GM21619 (cell line): ENCODE measurements around the gene THEM5.

ENCODE experiments used
- ATAC-seq: cut with Tn5 transposase; IDR thresholded peaks from one replicate; pipeline ENCODE4 v1.9.1; 2021; ENCODE audit not compliant: unreplicated experiment

THEM5 gene

DNA sequence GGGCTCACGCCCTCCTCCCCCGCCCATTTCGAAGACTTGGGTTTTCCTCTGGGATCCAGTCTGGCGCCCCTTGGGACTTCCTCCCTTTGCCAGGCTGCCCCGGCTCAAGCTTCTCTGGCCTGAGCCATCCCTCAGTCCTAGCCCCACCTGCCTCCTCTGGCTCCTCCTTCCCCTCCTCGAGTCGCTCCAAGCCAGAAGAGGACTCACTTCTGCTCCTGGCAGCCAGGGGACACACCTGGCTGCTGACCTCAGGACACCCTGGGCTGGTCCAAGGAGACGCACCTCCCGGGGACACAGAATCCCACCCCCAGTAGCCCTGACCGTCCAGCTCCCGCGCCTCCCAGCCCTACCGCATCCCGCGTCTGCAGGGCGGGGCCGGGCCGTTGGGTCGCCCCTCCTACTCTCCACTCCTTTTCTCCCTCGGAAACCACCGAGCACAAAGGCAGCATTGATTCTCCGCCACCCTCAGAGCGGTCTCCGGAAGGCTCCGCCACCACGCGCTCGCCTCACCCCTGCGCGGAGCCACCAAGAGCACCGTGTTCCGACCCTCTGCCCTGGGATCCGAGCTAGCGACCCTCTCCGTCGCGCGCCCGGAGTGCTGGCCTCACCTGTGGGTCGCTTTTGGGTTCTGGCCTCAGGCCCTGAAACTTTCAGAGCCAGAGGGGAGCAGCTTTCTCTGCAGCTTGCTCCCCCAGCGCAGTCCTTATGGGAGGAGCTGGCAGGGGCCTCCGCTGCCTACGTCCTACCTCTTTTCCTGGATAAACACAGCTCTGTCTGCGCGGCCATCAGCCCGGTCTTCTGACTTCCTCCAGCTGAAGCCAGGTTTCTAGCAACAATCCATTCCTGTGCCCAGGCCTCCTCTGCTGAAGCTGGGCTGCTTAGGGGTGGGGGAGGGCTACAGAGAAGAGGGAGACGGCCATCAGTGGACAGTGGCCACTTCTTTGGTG, 13.8 kb downstream of the THEM5 start, which contains the start of gene C2CD4D:
Gene C2CD4D (minus strand): TSS at position 364 of the 947 bp plus-strand sequence. CDS start 831 bp downstream, outside the sequence.
- no peak for ATAC-seq

DNA sequence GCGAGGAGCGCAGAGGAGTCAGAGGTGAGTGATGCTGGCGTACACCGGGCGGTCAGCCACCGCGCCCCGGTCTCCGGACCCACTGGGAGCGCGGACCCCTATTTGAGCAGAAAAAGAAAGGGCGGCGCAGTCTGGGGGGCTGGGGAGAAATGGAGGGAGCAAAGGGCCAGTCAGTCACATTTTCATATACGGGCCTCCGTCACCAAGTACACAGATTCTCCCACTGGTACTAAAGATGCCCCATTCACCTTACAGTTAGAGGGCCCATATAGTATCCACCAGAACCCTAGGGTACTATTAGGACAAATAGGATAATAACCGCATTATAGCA, 14.5 kb downstream of the THEM5 start:
- no peak for ATAC-seq

DNA sequence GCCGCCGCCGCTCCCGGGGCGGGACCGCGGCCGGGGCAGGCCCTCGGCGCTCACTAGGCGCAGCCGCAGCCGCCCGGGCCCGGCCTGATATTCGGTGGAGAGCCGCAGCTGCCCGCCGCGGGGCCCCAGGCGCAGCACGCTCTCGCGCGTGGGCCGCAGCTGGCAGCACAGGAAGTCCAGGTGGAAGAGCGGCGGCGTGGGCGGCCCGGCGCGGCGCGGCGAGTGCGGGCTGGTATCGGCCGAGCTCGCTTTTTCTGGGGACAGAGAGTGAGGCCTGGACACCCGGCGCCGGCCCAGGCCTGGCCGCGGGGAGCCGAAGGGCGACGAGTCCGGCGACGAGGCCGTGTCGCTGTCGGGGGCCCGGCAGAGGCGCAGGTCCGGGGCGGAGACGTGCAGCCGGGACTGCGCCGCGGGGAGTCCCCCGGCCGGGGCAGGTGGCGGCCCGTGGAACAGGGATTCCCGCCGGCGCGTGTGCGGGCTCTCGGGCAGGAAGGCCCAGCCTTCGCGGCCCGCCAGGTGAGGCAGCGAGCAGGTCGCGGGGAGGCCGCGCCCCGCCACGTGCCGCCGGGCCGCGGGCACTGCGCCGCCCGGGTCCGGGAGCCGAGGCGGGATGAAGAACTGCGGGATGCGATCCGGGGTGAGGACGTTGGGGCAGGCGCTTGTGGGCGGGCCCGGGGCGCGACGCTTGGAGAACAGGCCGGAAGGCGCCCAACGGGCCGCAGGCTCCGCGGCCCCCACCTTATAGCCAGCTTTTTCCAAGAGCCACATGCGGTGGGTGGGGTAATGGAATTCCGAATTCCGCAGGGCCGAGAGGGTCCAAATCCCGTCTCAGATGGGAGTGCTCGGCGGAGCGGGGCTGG, 15.1 kb downstream of the THEM5 start:
- ATAC-seq, result no peak

DNA sequence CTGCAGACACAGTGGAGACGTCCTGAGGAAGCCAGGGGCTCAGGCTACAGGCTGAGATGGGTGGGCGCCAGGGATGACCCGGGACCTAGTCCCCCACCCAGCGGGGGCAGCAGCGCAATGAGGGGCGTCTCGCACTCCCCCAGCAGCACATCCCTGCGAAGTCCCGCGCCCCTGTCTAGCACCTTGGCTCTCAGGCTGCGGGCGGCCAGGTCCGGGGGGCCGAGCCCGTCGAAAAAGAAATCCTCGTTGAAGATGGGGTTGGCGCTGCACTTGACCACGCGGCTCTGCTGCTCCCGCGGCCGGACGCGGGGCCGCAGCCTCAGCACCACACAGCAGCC, 15.7 kb downstream of the THEM5 start:
- no peak for ATAC-seq

- ATAC-seq, result no peak
Measured at GRCh38 chr1:151837197-151837596, 16.3 kb downstream of the THEM5 start.

GRCh38 chr1:151835596-151835995, 17.9 kb downstream of the THEM5 start:
- ATAC-seq, result no peak

GRCh38 chr1:151834239-151834638, 19.3 kb downstream of the THEM5 start:
- no peak for ATAC-seq

DNA sequence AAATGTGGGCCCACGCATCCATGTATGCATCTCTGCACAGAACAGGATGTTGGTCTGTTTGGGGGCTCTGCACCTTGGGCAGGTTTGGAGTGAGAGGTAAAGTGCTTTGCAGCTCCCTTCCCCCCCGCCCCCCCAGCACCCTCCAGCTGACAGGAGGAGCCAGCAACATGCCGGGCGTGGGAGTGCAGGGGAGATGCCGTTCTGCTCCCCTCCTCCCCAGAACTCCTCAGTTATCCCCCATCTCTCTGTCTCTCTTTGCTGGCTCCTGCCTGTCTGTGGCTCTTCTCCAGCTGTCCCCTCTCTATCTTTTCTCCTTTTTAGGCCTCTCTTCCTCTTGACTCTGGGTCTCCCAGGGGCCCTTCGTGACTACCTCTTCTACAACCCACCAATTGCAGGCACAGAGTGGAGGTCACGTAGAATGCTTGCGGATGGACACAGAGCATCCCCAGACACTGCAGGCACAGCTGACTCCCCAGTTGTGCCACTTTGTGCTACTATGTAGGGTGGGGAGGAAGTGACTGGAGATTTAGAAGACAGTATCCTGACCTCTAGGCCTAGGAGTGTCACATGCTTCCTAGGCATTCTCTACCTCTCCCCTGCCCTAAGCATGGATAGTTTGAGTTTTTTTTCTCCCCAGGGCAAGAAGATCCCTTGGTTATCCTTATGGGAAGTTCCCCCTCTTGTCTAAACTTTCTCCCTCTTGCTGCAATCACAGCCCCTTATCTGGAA, 20.2 kb downstream of the THEM5 start:
- no peak for ATAC-seq

GRCh38 chr1:151832318-151832980, 21.1 kb downstream of the THEM5 start:
- no peak for ATAC-seq

GRCh38 chr1:151831605-151832004, 21.9 kb downstream of the THEM5 start, which contains the start of gene RORC:
Gene RORC, minus strand, starts transcription at chr1:151831802. Its CDS starts 38 bp downstream, at chr1:151831764.
- ATAC-seq, result no peak

DNA sequence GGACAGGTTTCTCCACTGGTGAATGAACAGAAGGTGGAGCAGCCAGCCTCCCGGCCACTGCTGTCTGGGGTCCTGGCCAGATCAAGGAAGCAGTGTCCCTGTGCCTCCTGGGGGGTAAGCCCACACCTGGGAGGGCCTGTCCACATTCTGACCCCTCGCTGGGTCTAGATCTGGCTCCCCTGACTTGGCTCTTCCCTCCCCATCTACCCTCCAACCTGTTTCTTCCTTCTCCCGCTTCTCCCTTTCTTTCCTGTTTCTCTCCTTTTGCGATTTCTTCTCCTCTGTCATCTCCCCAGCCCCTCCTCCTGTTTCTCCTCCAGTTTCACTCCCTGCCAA, 22.3 kb downstream of the THEM5 start:
- ATAC-seq, result no peak

- no peak for ATAC-seq
Measured at GRCh38 chr1:151830055-151830454, 23.5 kb downstream of the THEM5 start.

GRCh38 chr1:151829352-151830046, 24.0 kb downstream of the THEM5 start:
- ATAC-seq, result no peak

GRCh38 chr1:151828921-151829320, 24.6 kb downstream of the THEM5 start:
- ATAC-seq, result no peak

DNA sequence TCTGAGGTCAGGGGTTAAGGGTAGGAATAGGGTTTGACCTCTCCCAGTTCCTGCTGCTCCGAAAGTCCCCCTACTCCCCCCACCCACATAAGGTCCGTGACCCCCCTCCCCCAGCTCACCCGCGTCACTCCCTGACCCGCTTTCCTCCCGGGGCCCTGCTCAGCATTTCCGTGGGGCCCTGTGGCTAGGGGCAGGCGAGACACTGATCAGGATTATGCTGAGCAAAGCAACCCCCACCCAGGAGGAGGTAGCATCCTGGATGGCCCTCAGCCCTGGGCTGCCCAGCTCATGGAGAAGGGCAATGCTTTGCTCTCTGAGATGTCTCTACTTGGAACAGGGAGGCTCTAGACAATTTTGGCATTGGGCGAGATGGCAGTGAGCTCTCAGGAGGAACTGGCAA, 25.7 kb downstream of the THEM5 start:
- ATAC-seq, result no peak

GRCh38 chr1:151825751-151826660, 27.5 kb downstream of the THEM5 start:
- no peak for ATAC-seq

- ATAC-seq, result no peak
Measured at GRCh38 chr1:151825204-151825603, 28.3 kb downstream of the THEM5 start.

- no peak for ATAC-seq
Measured at GRCh38 chr1:151823175-151823574, 30.3 kb downstream of the THEM5 start.

GRCh38 chr1:151822404-151822803, 31.1 kb downstream of the THEM5 start:
- ATAC-seq, result no peak
